K562 (cell line): ENCODE measurements around the gene OPHN1. TPM values are rescaled to one million over a fixed set of nuclear protein-coding genes. Genes with fewer than 3 reads are reported as not detected.

Experiments used
- ATAC-seq: fragments of 200-7000 bp; cut with Tn5 transposase; 3 replicates; pipeline ENCODE4 v1.9.1; 2020; ENCODE audit warnings: moderate library complexity
- BruUV-seq: library from RNA; stranded (reverse); fragments of 400-500 nt; replicated peaks from 2 replicates; lab custom pipeline; 2021; lab: Mats Ljungman, UMichigan
- CTCF ChIA-PET: fragments of 300-600 bp; formaldehyde crosslinking; extraction: SDS; loops from one replicate; lab custom pipeline; 2021; ENCODE audit warnings: low intra/inter-chr PET ratio; lab: Yijun Ruan, JAX
- POLR2A ChIA-PET: fragments of 300-600, 350-650 bp; sonication (Branson Sonifier 250); formaldehyde crosslinking; extraction: SDS; loops from one replicate; lab custom pipeline; 2021; ENCODE audit warnings: antibody characterized with exemption, inconsistent platforms; lab: Yijun Ruan, JAX
- DNase-seq, 4 experiments: peaks; one replicate each; pipeline versions ENCODE4 v3.0.0 to v3.0.0-alpha.2; 2011 to 2018; ENCODE audit warnings: low spot score in 3 of 4, mixed read lengths in 3 of 4; ENCODE audit errors: extremely low read depth in 1 of 4
- FAIRE-seq: peaks from 2 replicates; lab custom pipeline; 2011; peaks lifted over from hg19 to GRCh38; lab: Jason Lieb, UNC
- H2AFZ ChIP-seq: 2 replicates; pipeline ENCODE4 v1.6.0; 2011; ENCODE audit warnings: low read depth, low read length, control low read depth, inconsistent platforms
- H3K27ac ChIP-seq: fragments of 200-600 bp; 3 replicates; pipeline ENCODE4 v1.8.0; 2011; ENCODE audit warnings: low read depth, mild to moderate bottlenecking, control low read depth, inconsistent platforms, low read length, moderate library complexity, mixed read lengths; ENCODE audit errors: extremely low read depth
- H3K27me3 ChIP-seq, 2 experiments: fragments of 300-600 bp in 1 of 2; 2 replicates in 1 of 2; 3 replicates in 1 of 2; pipeline versions ENCODE4 v1.6.0 to v1.8.0; 2011; ENCODE audit warnings: inconsistent platforms in 2 of 2, low read length in 2 of 2, mild to moderate bottlenecking in 1 of 2, mixed read lengths in 1 of 2, moderate library complexity in 1 of 2; ENCODE audit not compliant: control insufficient read depth in 2 of 2, insufficient read depth in 2 of 2
- H3K36me3 ChIP-seq: fragments of 300-600 bp; 3 replicates; pipeline ENCODE4 v1.8.0; 2011; ENCODE audit warnings: mild to moderate bottlenecking, low read length, inconsistent platforms; ENCODE audit not compliant: control insufficient read depth, insufficient read depth
- H3K4me1 ChIP-seq, 2 experiments: fragments of 200-600 bp in 1 of 2; replicated peaks in 1 of 2; 2 replicates in 1 of 2; 3 replicates in 1 of 2; pipeline versions ENCODE4 v1.5.1 to v1.8.0; 2011; ENCODE audit warnings: inconsistent platforms in 2 of 2, low read length in 2 of 2, mild to moderate bottlenecking in 1 of 2, mixed read lengths in 1 of 2, moderate library complexity in 1 of 2; ENCODE audit not compliant: control insufficient read depth in 2 of 2, insufficient read depth in 2 of 2
- H3K4me2 ChIP-seq: 2 replicates; pipeline ENCODE4 v1.6.1; 2011; ENCODE audit warnings: low read length, control low read depth, inconsistent platforms, mixed read lengths; ENCODE audit not compliant: insufficient read depth
- H3K4me3 ChIP-seq: fragments of 200-600 bp; sonication (generic), shearing (Covaris generic); 2 replicates; pipeline ENCODE4 v1.5.1; 2016; ENCODE audit warnings: control low read depth, inconsistent platforms
- H3K79me2 ChIP-seq: fragments of 200-600 bp; 3 replicates; pipeline ENCODE4 v1.8.0; 2011; ENCODE audit warnings: low read length, inconsistent platforms; ENCODE audit not compliant: control insufficient read depth, insufficient read depth
- H3K9ac ChIP-seq, 2 experiments: 2 replicates each; pipeline versions ENCODE4 v1.6.0 to v1.6.1; 2011; ENCODE audit warnings: low read depth in 2 of 2, low read length in 2 of 2, control low read depth in 1 of 2, inconsistent platforms in 1 of 2, mild to moderate bottlenecking in 1 of 2, mixed read lengths in 1 of 2; ENCODE audit not compliant: insufficient read depth in 1 of 2
- H3K9me1 ChIP-seq: one replicate; pipeline ENCODE4 v1.6.0; 2011; ENCODE audit warnings: inconsistent platforms, mild to moderate bottlenecking, low read length, moderate library complexity; ENCODE audit not compliant: control insufficient read depth, insufficient read depth
- H3K9me3 ChIP-seq: replicated peaks from 2 replicates; pipeline ENCODE4 v1.5.1; 2011; ENCODE audit warnings: low read depth, low read length, inconsistent platforms; ENCODE audit not compliant: control insufficient read depth, insufficient read depth
- H4K20me1 ChIP-seq: replicated peaks from 2 replicates; pipeline ENCODE4 v1.6.1; 2011; ENCODE audit warnings: low read length, inconsistent platforms, mixed read lengths; ENCODE audit not compliant: control insufficient read depth, insufficient read depth
- ATF1 ChIP-seq, 2 experiments: fragments of 450-650 bp in 1 of 2; IDR thresholded peaks; 2 replicates each; pipeline ENCODE4 v1.6.1; 2016; ENCODE audit warnings: missing compliant biosample characterization in 1 of 2, missing genetic modification characterization in 1 of 2
- CBFA2T3 ChIP-seq: fragments of 450-650 bp; IDR thresholded peaks from 2 replicates; pipeline ENCODE4 v1.6.1; 2017
- ESRRA ChIP-seq: fragments of 450-650 bp; IDR thresholded peaks from 2 replicates; pipeline ENCODE4 v1.6.1; 2014; ENCODE audit warnings: low read depth, mild to moderate bottlenecking, moderate library complexity, borderline replicate concordance
- KAT2B ChIP-seq: IDR thresholded peaks from one replicate; pipeline ENCODE4 v1.6.1; 2012; ENCODE audit warnings: low read depth, mild to moderate bottlenecking, control low read depth, inconsistent platforms, low read length, moderate library complexity
- MAFK ChIP-seq: IDR thresholded peaks from 2 replicates; pipeline ENCODE4 v1.6.1; 2011; ENCODE audit warnings: low read length, improper control_type of control experiment
- PYGO2 ChIP-seq: fragments of 450-650 bp; IDR thresholded peaks from 2 replicates; pipeline ENCODE4 v1.6.1; 2016; ENCODE audit warnings: mild to moderate bottlenecking, missing genetic modification characterization, moderate library complexity, missing compliant biosample characterization
- SRSF9 ChIP-seq: fragments of 200-400 bp; formaldehyde crosslinking; IDR thresholded peaks from 2 replicates; pipeline ENCODE4 v1.6.1; 2017; ENCODE audit warnings: low read depth, low read length, borderline replicate concordance
- ZNF24 ChIP-seq: fragments of 450-650 bp; IDR thresholded peaks from 2 replicates; pipeline ENCODE4 v1.6.1; 2016
- whole genome bisulfite sequencing: fragments of 100-300 bp; shearing (Covaris generic); methylation state at CpG from one replicate; pipeline ENCODE4 v1.1.6; 2016; ENCODE audit warnings: low coverage, mixed read lengths; ENCODE audit not compliant: insufficient coverage; ENCODE audit errors: missing lambda C conversion rate; 5-methylcytosine and 5-hydroxymethylcytosine counted together
- in situ Hi-C: fragments of 300-500 bp; cut with MboI; formaldehyde crosslinking; loops from 4 replicates; pipeline ENCODE4 v1.15.0; 2018; ENCODE audit warnings: inconsistent platforms, mixed read lengths
- intact Hi-C: fragments of 100-400 bp; cut with micrococcal nuclease; formaldehyde crosslinking; loops from 2 replicates; pipeline ENCODE4 v1.14.2; 2022
- polyA plus RNA-seq, 8 experiments: library from polyadenylated mRNA; depleted of rRNA in 4 of 8; stranded (reverse) in 5 of 8; unstranded in 3 of 8; fragments of >200 nt; fragmentation: Nextera tagmentation in 2 of 8; fragmentation: Illumina TruSeq in 1 of 8; extraction: Ambion mirVana in 2 of 8; extraction: Trizol in 1 of 8; gene quantifications; 2 replicates each; pipeline versions ENCODE4 v1.2.1 to v1.2.3, GENCODE V29; 2011 to 2014; ENCODE audit warnings: inconsistent platforms in 1 of 8, missing spikeins in 1 of 8
- total RNA-seq, 7 experiments: library from RNA; depleted of rRNA in 6 of 7; stranded (reverse); fragments of >200 nt in 6 of 7; fragmentation: Illumina TruSeq in 2 of 7; extraction: Trizol in 2 of 7; gene quantifications; 2 replicates each; pipeline versions ENCODE4 v1.2.1 to v1.2.3, GENCODE V29; 2011 to 2021; ENCODE audit warnings: low replicate concordance in 1 of 7
- TF ChIP-seq, protein P1 (sequence below): conservative IDR thresholded peaks from 2 replicates; pipeline ENCODE4 v1.6.1; 2011; ENCODE audit warnings: low read depth, mild to moderate bottlenecking, low read length; ENCODE audit not compliant: control insufficient read depth

Gene OPHN1
- total and polyA plus RNA-seq, 9 of the 15 experiments (the other 6 are each of a cell fraction or from before 2014, with no cell fraction given): 0.28 to 1.8 (median 1.0) TPM

DNA sequence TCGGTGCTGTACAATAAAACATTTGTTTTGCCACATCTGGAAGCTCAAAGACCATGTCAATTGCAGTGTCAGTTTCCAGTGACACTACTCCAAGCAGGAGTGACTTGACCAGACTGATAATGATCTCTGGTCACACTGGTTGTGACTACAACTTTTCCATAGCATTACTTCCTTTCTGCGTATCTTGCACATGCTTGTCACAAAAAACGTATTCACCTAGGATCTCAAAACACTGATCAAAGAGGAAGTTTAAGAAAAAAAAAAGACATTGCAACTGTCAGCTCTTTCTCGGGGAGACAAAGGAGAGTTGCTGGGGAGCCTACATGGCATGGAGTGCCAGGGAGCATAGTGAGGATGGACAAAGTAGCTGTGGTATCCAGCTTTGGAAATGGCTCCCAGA is 60.6 kb downstream of the OPHN1 start:
- ATAC-seq (no peak), DNase-seq (no peak), FAIRE-seq (no peak)
- Histone ChIP-seq H3K9me3 (no peaks in the 10 kb centered on the region), H3K4me3 (no peak overlapping the region), H3K4me1 (no peaks in the 10 kb centered on the region; a peak in 1 of 5 replicates), H3K9ac (no peak overlapping the region), H2AFZ (no peak overlapping the region), H3K36me3 (no peaks in the 10 kb centered on the region), H4K20me1 (no peaks in the 10 kb centered on the region), H3K79me2 (no peaks in the 10 kb centered on the region), H3K27me3 (no peaks in the 10 kb centered on the region), H3K9me1 (no peaks in the 10 kb centered on the region), H3K27ac (no peak overlapping the region), H3K4me2 (no peak overlapping the region)
- TF ChIP-seq KAT2B: no peak
- TF ChIP-seq PYGO2 (tag): no peak
- TF ChIP-seq SRSF9: no peak
- no peak for TF ChIP-seq CBFA2T3
- no peak for TF ChIP-seq MAFK
- 0 out of 2 replicates have a peak, but pooled peaks have one; percentile 56 for TF ChIP-seq ZNF24
- TF ChIP-seq ATF1 (CRISPR knock-in tag; IDR thresholded peaks at IDR 0.05): no peak
- TF ChIP-seq ATF1 (tag; IDR thresholded peaks at IDR 0.05): no peak
- TF ChIP-seq, protein P1, sequence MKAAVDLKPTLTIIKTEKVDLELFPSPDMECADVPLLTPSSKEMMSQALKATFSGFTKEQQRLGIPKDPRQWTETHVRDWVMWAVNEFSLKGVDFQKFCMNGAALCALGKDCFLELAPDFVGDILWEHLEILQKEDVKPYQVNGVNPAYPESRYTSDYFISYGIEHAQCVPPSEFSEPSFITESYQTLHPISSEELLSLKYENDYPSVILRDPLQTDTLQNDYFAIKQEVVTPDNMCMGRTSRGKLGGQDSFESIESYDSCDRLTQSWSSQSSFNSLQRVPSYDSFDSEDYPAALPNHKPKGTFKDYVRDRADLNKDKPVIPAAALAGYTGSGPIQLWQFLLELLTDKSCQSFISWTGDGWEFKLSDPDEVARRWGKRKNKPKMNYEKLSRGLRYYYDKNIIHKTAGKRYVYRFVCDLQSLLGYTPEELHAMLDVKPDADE: no peak
- no peak for TF ChIP-seq ESRRA
- in situ Hi-C loops: no loop called here
- WGBS: 4% methylated on average over 3 of the region's 4 CpGs
- ChIA-PET POLR2A (interaction anchor here (0.7 kb wide), 1 partner anchor 1724 kb away, joined by 4 read pairs; no protein-coding TSS in a partner anchor), CTCF (no interaction called here)
- BruUV-seq: no TSS peak
- intact Hi-C loops: no loop called here
